ENCODE measurements around the gene ARSB. TPM values are rescaled to one million over a fixed set of nuclear protein-coding genes. Genes with fewer than 3 reads are reported as not detected.
"Not testable (repeated sequence)": the region's sequence is repeated elsewhere in the genome, so short reads cannot be mapped to it uniquely, and the experiment has no call there.

Gene ARSB
- total RNA-seq, 2 experiments from 2014 or later = 7.0 to 7.1 TPM

DNA sequence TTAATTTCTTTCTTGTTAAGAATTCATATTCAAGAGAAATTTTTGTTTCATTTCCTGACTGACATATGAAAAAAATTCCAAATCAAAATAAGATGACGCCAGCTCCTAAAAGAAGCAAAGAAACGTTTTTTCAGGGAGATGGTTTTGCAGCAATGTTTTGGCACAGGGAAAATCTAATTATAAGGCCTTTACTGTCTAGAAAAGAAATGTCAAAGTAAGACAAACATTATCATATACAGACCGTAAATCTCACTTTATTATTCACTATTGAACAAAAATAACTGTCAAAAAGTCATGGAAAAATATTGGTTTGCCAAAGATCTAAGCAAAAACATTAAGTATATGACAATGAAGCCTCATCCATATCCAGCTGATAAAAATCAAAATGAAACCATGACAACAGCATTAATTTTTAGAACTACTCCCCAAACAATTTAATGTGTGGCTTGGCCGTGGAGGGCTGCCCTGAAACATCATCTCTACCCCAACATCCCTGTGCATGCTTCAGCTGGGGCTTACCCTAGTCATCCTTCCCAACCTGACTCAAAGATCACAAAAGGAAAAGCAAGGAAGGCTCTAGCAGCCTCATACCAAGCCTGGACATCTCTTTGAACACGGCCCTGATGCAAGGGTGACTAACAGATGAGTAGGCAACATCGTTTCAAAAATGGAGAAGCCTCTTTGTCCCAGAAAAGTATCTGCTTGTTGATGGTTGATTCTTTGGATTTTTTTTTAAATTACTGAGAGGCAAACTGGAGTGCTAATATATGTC, 95.6 kb downstream of the ARSB start:
- Mint-ChIP-seq H3K36me3 (ENCODE audit: low read depth) (peaks cover under 1% of the 10 kb centered on the region), H3K27ac (no peak overlapping the region), H3K9me3 (no peaks in the 10 kb centered on the region), H3K4me3 (no peak overlapping the region), H3K27me3 (ENCODE audit: low read depth) (no peaks in the 10 kb centered on the region), H3K4me1 (ENCODE audit: low read depth) (peaks cover 13% of the 10 kb centered on the region)
- no peak for DNase-seq
- intact Hi-C loops (cut with micrococcal nuclease) = loop anchor here (5.0 kb wide), 5 partner anchors 78 to 567 kb away; partner anchors contain the start of gene BHMT
- CTCF ChIA-PET = interaction anchor here (1.2 kb wide), 1 partner anchor 12 kb away, joined by 4 read pairs; no protein-coding TSS in a partner anchor

DNA sequence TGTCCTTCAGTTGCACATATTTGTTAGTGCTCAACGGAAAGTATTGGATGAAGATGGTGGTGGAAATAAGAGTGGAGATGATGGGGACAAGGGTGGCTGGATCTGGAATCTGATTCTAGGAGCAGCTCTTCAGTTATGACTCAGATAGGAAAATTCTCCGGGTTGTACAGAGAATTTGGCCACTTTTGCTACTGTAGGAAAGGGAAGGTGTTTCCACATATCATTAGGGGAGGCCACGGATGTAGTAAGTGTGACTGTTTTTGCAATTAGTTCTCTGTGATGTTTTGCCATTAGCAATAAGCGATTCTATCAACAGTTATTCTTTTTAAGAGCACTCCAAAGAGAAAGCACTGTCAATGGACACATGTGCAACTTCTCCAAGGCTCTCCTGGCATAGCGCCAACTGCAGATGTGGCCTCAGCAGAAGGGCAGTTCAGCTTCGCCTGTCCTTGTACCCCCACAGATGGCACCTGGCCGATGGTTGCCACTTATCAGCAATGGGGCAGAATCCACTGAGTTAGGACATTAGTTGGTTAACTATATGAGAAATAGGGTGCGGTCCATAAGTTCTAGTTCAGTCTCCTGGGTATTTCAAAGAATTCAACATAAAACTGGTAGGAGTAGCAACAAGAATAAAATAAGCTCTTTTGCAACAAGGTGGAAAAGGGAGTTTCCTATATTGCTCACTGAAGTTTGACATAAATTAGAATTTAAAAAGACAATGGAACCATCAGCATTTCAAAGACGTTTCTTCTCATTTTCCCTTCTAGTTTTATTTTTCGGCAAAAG, 96.3 kb downstream of the ARSB start:
- CTCF ChIA-PET = interaction anchor here (0.7 to 1.2 kb wide), 2 partner anchors 12 to 65 kb away, joined by 4 read pairs; no protein-coding TSS in a partner anchor
- H3K4me1 Mint-ChIP-seq (ENCODE audit: low read depth) = peaks cover 13% of the 10 kb centered on the region

DNA sequence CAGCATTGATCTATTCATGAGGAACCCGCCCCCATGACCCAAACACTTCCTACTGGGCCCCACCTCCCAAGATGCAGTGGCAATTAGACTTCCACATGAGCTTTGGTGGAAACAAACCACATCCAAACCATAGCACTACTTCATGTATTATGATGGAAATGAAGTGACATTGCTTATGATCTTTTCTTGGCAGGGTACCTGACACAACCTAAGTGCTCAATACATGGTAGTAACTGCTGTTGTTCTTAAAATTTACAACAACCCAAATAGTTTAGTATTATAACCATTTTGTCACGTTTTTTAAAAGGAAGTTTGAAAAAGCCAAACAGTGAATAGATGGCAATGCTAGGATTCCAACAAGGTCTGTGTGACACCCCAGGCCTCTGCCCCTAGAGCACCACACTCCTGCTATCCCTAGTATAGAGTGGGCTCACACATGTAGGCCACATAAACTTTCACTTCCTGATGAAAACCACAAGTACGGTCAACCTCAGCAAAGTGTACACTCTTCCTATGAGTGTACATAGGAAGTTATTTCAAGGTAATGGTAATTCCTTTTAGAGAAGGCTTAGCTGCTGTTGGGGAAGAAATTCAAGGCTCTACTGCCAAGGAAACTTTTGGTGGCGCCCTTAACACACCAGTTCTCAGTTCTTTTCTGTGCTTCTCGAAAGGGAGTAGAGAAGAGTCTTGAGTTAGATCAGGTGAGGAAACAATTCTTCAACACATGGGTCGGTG, 97.6 kb downstream of the ARSB start:
- no peak for DNase-seq
- intact Hi-C loops (cut with micrococcal nuclease) = loop anchor here (5.0 kb wide), 5 partner anchors 80 to 565 kb away; partner anchors contain the start of gene BHMT
- Mint-ChIP-seq H3K36me3 (ENCODE audit: low read depth) (no peaks in the 10 kb centered on the region), H3K27me3 (ENCODE audit: low read depth) (no peaks in the 10 kb centered on the region), H3K9me3 (no peaks in the 10 kb centered on the region), H3K4me1 (ENCODE audit: low read depth) (peaks cover 13% of the 10 kb centered on the region), H3K27ac (no peak overlapping the region), H3K4me3 (no peak overlapping the region)
- CTCF ChIA-PET = interaction anchor here (0.6 to 3.4 kb wide), 5 partner anchors 8 to 246 kb away, joined by 3 to 11 read pairs (median 3); no protein-coding TSS in a partner anchor

More for the DNA sequence above, 96.3 kb downstream of the ARSB start:
- Mint-ChIP-seq H3K9me3 (no peaks in the 10 kb centered on the region), H3K27me3 (ENCODE audit: low read depth) (no peaks in the 10 kb centered on the region), H3K27ac (no peak overlapping the region), H3K36me3 (ENCODE audit: low read depth) (no peaks in the 10 kb centered on the region), H3K4me3 (no peak overlapping the region)
- intact Hi-C loops (cut with micrococcal nuclease) = loop anchor here (5.0 kb wide), 5 partner anchors 79 to 566 kb away; partner anchors contain the start of gene BHMT
- no peak for DNase-seq

DNA sequence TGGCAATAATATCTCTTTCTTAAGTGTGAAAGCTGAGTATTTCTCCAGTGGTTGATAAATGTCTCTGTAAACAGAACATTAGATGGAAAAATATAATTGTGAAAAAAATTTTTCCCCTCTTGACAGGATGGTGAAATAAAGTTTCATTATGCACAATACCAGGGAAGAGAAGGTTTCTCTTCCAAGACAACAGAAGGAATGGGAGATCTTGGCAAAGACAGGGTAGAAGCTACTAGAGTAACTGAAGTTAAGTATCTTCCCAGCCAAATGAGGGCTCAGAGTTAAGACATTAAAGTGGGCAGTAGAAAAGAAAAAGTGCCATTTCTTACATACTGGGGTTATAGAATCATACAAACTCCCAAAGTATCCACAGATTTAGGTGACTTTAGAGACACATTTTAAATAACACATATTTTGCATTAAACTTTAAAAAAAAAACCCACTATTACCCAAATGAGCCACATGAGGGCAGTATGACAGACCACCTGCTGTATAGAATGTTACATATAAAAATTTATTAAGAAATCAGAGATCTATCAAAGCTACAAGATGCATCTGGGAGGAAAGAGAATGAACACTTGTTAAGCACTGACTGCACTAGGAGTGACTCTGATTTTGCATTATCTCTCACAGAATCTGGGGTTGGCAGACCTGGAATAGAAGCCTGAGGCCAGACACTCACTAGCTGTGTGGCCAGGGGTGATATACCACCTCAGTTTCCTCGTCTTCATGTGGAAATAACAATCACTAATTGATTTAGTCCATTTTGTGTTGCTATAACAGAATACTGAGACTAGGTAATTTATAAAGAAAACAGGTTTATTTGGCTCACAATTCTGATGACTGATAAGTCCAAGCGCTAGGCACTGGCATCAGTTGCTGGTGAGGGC, 98.5 kb downstream of the ARSB start:
- Mint-ChIP-seq H3K9me3 (no peaks in the 10 kb centered on the region), H3K4me3 (no peak overlapping the region), H3K27ac (no peak overlapping the region), H3K27me3 (ENCODE audit: low read depth) (no peaks in the 10 kb centered on the region), H3K36me3 (ENCODE audit: low read depth) (no peaks in the 10 kb centered on the region), H3K4me1 (ENCODE audit: low read depth) (peaks cover 13% of the 10 kb centered on the region)
- DNase-seq = no peak
- CTCF ChIA-PET = interaction anchor here (0.6 to 3.4 kb wide), 11 partner anchors 8 to 1753 kb away, joined by 3 to 11 read pairs (median 3); no protein-coding TSS in a partner anchor
- intact Hi-C loops (cut with micrococcal nuclease) = loop anchor here (5.0 kb wide), 5 partner anchors 81 to 564 kb away; partner anchors contain the start of gene BHMT

DNA sequence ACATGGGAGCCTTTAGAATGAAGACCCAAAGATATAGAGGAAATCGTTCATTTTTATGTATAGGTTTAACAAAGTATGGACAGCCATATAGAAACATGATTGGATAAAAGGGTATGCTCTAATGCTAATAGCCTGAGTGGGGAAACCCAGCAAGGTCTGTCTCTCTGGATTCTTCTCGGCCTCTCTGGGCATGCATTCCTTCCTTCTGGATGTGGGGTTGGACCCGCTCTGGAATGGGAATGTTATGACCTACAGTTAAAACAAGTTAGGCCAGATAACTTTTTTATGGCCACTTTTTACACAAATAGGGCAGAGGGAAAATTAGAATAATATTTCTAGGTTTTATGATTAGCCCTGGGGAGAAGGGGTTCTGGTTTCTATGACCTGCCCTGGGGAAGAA, 103.2 kb downstream of the ARSB start:
- CTCF ChIA-PET = interaction anchor here (0.6 kb wide), 1 partner anchor 642 kb away, joined by 3 read pairs; no protein-coding TSS in a partner anchor
- no peaks in the 10 kb centered on the region for H3K9me3 Mint-ChIP-seq
- no peaks in the 10 kb centered on the region for H3K36me3 Mint-ChIP-seq (ENCODE audit: low read depth)
- intact Hi-C loops (cut with micrococcal nuclease) = no loop called here
- H3K4me1 Mint-ChIP-seq (ENCODE audit: low read depth) = no peaks in the 10 kb centered on the region
- no peak overlapping the region for H3K27ac Mint-ChIP-seq
- no peak for DNase-seq
- H3K27me3 Mint-ChIP-seq (ENCODE audit: low read depth) = no peaks in the 10 kb centered on the region
- no peak overlapping the region for H3K4me3 Mint-ChIP-seq

DNA sequence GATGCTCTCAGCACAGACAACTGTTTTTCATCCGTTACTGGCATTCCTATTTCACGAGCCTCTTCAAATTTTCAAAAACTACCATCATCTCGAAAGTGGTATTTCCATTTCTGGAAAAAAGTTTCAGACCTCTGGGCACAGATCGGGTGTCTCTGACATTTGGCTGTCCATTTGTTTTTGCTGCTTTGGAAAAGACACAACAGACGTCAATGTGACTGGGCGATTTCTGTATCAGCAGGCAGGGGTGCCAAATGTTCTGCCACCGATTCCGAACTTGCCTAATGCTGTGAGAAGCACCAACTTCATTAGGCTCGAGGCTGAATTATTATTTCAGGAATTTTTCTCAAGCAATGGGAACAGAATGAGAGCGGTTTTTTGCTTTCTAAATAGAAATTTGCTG, 105.6 kb downstream of the ARSB start:
- Mint-ChIP-seq H3K36me3 (ENCODE audit: low read depth) (no peaks in the 10 kb centered on the region), H3K4me3 (no peak overlapping the region), H3K27ac (no peak overlapping the region), H3K9me3 (no peaks in the 10 kb centered on the region), H3K27me3 (ENCODE audit: low read depth) (no peaks in the 10 kb centered on the region), H3K4me1 (ENCODE audit: low read depth) (no peaks in the 10 kb centered on the region)
- DNase-seq = no peak
- CTCF ChIA-PET = no interaction called here
- intact Hi-C loops (cut with micrococcal nuclease) = no loop called here

DNA sequence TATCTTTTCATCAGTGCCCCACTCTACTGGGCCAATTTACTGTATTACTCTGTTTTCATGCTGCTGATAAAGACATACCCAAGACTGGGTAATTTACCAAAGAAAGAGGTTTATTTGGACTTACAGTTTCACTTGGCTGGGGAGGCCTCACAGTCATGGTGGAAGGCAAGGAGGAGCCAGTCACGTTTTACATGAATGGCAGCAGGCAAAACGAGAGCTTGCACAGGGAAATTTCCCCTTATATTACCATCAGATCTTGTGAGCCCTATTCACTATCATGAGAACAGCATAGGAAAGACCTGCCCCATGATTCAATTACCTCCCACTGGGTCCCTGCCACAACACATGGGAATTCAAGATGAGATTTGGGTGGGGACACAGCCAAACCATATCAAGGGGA, 119.0 kb downstream of the ARSB start:
- H3K27ac Mint-ChIP-seq; H3K4me1 Mint-ChIP-seq (ENCODE audit: low read depth); CTCF ChIA-PET; H3K27me3 Mint-ChIP-seq (ENCODE audit: low read depth); DNase-seq; intact Hi-C loops (cut with micrococcal nuclease); H3K4me3 Mint-ChIP-seq: not testable (repeated sequence)
- Mint-ChIP-seq H3K36me3 (ENCODE audit: low read depth) (peaks cover 28% of the 10 kb centered on the region), H3K9me3 (peaks cover 16% of the 10 kb centered on the region)

DNA sequence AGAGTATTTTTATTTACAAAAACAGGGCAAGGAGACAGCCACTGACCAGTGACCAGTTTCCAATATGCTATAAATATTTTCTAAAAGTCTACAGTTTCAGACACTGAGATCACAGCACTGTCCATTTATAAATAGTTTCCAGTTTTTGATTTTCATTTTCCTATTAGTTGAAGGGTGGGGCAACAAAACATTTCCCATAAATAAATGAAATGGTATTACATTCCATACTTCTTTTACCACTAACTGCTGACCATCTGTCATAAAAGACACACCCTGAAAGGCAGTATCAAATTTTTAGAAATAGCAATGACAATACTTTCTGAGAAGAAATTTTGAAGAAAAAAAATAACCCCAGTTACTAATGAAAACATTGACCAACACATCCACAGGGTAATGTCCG, 126.7 kb downstream of the ARSB start:
- peaks cover 38% of the 10 kb centered on the region for H3K36me3 Mint-ChIP-seq (ENCODE audit: low read depth)
- no peak overlapping the region for H3K27ac Mint-ChIP-seq
- DNase-seq = no peak
- intact Hi-C loops (cut with micrococcal nuclease) = no loop called here
- CTCF ChIA-PET = no interaction called here
- no peaks in the 10 kb centered on the region for H3K27me3 Mint-ChIP-seq (ENCODE audit: low read depth)
- H3K4me3 Mint-ChIP-seq = no peak overlapping the region
- peaks cover 14% of the 10 kb centered on the region for H3K9me3 Mint-ChIP-seq
- no peaks in the 10 kb centered on the region for H3K4me1 Mint-ChIP-seq (ENCODE audit: low read depth)

DNA sequence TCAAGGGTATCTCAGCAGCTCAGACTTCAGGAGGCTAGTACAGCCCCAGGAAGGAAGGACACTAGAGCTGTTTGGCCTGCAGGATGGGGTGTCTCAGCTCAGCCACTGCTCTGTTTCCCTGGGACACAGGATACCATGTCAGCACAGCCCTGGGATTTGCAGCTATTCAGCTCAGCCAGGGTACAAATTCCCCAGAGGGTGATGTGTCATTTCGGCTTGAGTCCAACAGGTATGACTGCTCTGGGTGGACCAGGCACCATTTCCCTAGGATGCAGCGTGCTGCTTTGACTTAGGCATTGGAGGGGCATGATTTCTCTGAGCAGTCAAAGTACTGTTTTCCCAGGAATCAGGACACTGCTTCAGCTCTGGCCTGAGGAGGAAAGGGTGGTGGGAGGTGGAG, 130.1 kb downstream of the ARSB start:
- Mint-ChIP-seq H3K4me3 (no peak overlapping the region), H3K9me3 (peaks cover 9% of the 10 kb centered on the region), H3K36me3 (ENCODE audit: low read depth) (peaks cover 19% of the 10 kb centered on the region), H3K4me1 (ENCODE audit: low read depth) (no peaks in the 10 kb centered on the region), H3K27me3 (ENCODE audit: low read depth) (no peaks in the 10 kb centered on the region), H3K27ac (no peak overlapping the region)
- no peak for DNase-seq
- intact Hi-C loops (cut with micrococcal nuclease) = no loop called here
- CTCF ChIA-PET = no interaction called here

DNA sequence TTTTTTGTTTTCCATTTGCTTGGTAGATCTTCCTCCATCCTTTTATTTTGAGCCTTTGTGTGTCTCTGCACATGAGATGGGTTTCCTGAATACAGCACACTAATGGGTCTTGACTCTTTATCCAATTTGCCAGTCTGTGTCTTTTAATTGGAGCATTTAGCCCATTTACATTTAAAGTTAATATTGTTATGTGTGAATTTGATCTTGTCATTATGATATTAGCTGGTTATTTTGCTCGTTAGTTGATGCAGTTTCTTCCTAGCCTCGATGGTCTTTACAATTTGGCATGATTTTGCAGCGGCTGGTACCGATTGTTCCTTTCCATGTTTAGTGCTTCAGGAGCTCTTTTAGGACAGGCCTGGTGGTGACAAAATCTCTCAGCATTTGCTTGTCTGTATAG, 133.2 kb downstream of the ARSB start:
- H3K36me3 Mint-ChIP-seq (ENCODE audit: low read depth); intact Hi-C loops (cut with micrococcal nuclease); H3K4me3 Mint-ChIP-seq; DNase-seq; H3K4me1 Mint-ChIP-seq (ENCODE audit: low read depth); H3K27ac Mint-ChIP-seq; H3K27me3 Mint-ChIP-seq (ENCODE audit: low read depth); CTCF ChIA-PET: not testable (repeated sequence)
- peaks cover 10% of the 10 kb centered on the region for H3K9me3 Mint-ChIP-seq

DNA sequence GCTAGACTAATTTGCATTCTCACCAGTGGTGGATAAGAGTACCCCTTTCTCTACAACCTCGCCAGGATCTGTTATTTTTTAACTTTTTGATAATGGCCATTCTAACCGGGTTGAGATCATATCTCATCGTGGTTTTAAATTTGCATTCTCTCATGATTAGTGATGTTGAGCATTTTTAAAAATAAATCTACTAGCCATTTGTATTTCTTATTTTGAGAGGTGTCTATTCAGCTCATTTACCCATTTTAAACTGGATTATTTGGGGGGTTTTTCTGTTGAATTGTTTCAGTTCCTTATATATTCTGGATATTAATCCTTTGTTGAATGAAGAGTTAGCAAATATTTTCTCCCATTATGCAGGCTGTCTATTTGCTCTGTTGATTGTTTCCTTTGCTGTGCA, 139.6 kb downstream of the ARSB start:
- DNase-seq = no peak
- Mint-ChIP-seq H3K27me3 (ENCODE audit: low read depth) (no peaks in the 10 kb centered on the region), H3K4me1 (ENCODE audit: low read depth) (no peaks in the 10 kb centered on the region), H3K27ac (no peak overlapping the region), H3K9me3 (peaks cover 5% of the 10 kb centered on the region), H3K4me3 (no peak overlapping the region), H3K36me3 (ENCODE audit: low read depth) (no peaks in the 10 kb centered on the region)
- intact Hi-C loops (cut with micrococcal nuclease) = no loop called here
- CTCF ChIA-PET = no interaction called here
